Measurements from ENCODE around the gene SLC16A1.
"Not testable (repeated sequence)": the region's sequence is repeated elsewhere in the genome, so short reads cannot be mapped to it uniquely, and the experiment has no call there.

Gene SLC16A1

DNA sequence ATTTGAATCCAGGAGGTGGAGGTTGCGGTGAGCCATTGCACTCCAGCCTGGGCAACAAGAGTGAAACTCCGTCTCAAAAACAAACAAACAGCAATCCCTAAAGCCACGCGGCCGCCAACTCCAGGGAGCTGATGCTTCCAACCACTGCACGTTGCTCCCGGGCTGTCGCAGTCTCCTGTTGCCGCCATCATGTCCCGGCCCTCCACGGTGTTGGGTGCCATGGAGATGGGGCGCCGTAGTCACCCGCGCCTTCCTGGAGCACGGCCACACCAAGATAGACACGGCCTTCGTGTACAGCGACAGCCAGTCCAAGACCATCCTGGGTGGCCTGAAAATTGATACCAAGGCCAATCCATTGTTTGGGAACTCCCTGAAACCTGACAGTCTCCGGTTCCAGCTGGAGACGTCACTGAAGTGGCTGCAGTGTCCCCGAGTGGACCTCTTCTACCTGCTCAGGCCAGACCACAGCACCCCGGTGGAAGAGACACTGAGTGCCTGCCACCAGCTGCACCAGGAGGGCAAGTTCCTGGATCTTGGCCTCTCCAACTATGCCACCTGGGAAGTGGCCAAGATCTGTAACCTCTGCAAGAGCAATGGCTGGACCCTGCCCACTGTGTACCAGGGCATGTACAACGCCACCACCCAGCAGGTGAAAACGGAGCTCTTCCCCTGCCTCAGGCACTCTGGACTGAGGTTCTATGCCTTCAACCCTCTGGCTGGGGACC is 32.6 kb downstream of the SLC16A1 start:
- no peak for DNase-seq

DNA sequence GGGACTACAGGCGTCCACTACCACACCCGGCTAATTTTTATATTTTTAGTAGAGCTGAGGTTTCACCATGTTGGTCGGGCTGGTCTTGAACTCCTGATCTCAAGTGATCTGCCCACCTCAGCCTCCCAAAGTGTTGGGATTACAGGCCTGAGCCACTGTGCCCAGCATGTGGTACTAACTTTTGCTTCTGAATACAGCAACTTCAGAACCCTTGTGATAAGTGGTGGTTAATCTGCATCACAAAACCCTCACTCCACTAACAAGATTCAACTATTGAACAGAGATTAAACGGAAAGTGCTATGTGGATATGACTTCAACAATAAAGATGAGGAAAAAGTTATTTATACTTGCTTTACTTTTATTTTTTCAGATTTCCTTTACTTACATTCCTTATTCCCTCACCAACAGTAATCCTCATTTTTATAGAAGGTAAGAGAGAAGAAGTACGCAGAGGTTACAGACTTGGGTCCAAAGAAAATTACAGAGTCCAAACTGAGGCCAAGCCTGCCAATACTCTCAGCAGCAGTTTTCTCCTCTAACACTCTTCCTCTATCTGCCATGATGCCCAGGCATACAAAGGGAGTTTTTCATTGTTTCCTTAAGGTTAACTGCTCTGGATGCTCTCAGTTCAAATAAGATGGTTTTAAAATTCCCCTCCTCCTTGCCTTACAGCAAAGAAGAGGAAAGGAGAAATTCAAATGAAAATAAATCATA is 44.3 kb downstream of the SLC16A1 start:
- DNase-seq = no peak

DNA sequence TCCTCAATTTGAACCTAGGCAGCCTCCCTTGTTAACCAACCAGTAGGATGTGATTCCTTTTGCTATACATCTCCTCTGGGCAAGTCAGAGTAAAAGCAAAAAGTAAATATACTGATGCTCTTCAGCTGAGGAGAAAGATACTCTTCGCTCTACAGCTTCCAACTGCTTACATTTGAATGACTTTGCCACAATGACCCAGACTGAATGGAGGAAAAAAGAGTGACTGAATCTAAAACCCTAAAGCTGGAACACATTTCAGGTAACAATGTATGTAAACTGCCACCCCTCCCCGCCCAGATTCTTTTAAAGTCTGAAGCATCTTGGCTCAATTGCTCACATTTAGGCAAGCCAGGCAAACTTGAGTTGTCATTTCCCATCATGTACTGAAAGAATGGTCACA is 46.1 kb downstream of the SLC16A1 start:
- no peak for DNase-seq

DNA sequence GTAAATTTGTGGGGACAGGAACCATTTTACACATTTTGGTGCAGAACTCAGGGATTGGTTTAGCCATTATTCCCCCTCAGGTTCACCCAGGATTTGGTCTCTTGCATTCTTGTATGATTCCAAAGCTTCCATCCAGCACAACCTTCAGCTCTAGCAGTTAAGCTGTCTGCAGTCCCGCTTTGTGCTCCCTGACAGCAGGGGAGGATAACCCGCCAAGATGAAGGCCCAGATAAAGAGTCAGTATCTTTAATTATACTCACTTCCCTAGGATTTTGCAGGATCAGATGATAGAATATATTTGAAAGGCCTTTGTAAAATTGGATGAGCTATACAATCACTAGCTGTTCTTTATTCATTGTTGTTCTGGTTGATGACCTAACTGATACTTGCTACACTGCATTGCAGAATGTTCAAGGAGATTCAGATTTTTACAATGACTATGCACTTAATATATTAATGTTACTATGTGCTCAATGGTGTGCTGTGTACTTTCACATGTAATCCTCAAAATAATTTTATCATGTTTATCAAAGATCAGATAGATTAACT is 49.8 kb downstream of the SLC16A1 start:
- DNase-seq = no peak

DNA sequence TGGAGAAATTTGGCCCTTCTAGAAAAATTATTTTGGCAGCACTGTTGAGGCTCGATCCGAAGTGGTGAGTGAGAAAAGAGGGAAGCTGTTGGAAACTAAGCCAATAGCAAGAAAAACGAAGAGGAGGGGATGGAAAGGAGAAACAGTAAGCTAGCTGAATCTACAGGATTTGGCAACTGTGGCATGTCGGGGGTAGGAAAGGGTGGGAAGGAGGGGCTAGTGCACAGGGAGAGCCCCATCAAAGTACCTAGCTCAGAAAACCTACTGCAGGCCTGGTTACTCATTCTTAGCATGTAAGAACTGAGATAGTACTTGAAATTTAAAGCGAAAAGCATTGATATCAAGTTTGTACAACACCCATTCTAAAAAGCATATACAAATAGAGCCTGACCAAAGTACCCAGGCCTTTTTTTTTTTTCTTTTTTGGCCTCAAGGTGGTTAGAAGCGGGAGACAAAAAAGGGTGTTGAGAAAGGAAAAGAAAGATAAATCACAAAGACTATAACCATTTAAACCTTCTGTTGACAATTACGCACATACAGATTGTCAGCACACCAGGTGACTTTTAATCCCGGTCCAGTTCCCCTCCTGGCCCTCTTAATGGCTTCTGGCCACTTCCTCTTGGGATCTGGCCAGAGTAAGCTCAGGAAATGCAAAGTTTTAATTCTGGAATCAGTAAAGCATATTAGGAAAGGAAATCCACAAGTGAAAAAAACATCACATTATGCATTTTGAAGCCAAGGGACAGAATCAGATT is 50.4 kb downstream of the SLC16A1 start:
- DNase-seq = no peak

DNA sequence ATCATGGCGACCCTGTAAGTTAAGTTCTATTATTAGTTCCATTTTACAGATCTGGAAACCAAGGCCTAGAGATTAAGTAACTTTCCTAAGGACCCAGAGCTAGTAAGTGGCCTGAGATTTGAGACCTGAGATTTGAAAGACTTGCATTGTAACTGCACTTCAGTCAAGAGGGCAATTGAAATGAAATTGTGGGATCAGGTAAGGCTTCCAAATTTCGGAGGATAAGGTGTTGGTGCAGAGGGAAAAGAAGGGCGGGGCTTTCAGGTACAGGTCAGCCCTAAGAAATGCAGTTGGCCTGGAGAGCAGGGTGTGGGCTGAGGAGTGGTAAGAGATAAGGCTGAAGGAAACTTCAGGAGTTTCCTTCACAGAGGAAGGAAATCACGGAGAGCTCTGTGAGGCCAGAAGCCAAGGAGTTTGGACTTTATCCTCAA is 51.1 kb downstream of the SLC16A1 start:
- no peak for DNase-seq

DNA sequence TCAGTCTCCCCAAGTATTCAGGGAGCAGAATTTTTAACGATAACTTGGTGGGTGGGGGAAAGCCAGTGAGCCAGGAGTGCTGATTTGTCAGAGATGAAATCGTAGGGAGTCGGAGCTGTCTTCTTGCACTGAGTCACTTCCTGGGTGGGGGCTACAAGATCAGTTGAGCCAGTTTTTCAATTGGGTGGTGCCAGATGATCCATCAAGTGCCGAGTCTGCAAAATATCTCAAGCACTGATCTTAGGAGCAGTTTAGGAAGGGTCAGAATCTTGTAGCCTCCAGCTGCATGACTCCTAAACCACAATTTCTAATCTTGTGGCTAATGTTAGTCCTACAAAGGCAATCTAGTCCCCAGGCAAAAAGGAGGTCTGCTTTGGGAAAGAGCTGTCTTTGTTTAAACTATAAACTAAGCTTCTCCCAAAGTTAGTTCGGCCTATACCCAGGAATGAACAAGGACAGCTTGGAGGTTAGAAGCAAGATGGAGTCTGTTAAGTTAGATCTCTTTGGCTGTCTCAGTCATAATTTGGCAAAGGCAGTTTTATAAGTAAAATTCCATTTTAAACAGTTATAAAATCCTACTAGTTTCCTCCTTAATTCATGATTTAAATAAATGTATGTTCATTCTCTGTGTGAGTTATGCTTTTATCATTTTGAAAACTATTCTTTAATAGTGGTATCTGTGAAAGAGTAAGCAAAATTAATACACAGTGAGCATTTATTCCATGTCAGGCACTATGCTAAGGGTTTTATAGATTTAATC is 51.7 kb downstream of the SLC16A1 start:
- no peak for DNase-seq

DNA sequence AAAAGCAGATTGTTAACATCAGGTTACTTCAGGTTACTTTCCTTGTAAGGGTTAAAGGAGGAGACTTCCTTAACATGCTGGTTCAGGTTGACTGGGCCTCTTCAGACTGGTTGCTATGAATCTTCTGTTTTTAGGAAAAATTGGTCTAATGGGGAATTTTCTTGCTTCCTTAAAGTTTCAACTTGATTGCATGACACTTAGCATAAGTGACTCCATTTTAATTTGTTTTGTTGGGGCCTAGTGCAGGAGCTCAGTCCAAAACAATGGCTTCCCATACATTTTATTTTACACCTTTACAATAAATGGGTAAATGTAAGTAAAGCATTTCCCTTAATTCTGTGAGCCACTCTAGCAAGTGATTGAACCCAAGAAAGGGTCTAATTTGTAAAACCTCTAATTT is 53.8 kb downstream of the SLC16A1 start:
- no peak for DNase-seq

DNA sequence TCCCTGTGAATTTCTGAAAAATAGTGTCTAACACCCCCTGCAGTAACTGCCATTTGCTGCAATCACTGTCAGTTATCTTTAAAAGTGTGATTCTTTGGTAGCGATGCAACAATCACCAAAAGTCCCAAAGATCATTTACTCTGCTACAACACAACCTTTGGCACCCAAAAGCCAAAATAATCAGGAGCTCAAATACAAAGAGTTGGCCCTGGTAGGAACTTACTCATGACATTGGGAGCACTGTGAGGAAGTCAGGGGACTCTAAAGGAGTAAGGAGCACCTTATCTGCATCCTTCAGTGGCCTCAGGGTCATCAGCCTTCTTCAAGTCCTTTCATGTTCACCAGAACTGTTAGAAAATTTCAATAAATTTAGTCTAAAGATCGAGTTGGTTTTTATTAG is 54.6 kb downstream of the SLC16A1 start:
- no peak for DNase-seq

DNA sequence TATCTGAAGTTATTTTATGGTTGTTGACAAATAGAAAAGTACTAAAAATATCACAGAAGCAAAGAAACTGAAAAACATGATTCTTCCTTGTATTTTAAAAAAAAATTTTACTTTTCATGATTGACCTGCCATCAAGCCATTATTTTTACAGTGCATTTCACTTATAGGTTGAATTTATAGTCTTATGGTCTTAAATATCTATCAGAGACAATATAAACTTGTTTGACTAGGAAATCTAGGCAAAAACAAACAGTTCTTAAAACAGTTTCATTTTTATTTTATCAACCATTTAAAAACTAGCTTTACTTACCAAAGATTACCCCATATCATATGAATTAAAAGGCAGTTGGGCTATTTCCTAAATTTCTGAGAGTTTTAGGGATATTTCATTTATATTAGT is 59.2 kb downstream of the SLC16A1 start:
- no peak for DNase-seq

DNA sequence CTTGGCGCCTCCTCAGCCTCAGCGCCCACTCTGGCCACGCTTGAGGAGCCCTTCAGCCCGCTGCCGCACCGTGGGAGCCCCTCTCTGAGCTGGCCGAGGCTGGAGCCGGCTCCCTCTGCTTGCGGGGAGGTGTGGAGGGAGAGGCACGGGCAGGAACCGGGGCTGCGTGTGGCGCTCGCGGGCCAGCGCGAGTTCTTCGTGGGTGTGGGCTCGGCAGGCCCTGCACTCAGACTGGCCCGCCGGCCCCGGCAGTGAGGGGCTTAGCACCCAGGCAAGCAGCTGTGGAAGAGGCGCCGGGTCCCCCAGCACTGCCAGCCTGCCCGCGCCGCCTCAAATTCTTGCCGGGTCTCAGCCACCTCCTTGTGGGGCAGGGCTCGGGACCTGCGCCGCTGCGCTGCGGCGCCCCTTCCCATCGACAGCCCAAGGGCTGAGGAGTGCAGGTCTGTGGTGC is 61.4 kb downstream of the SLC16A1 start:
- DNase-seq = no peak

DNA sequence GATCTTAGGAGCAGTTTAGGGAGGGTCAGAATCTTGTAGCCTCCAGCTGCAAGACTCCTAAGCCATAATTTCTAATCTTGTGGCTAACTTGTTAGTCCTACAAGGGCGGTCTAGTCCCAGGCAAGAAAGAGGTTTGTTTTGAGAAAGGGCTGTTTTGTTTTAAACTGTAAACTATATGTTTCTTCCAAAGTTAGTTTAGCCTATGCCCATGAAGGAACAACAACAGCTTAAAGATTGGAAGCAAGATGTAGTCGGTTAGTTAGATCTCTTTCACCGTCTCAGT is 62.0 kb downstream of the SLC16A1 start:
- DNase-seq = no peak

DNA sequence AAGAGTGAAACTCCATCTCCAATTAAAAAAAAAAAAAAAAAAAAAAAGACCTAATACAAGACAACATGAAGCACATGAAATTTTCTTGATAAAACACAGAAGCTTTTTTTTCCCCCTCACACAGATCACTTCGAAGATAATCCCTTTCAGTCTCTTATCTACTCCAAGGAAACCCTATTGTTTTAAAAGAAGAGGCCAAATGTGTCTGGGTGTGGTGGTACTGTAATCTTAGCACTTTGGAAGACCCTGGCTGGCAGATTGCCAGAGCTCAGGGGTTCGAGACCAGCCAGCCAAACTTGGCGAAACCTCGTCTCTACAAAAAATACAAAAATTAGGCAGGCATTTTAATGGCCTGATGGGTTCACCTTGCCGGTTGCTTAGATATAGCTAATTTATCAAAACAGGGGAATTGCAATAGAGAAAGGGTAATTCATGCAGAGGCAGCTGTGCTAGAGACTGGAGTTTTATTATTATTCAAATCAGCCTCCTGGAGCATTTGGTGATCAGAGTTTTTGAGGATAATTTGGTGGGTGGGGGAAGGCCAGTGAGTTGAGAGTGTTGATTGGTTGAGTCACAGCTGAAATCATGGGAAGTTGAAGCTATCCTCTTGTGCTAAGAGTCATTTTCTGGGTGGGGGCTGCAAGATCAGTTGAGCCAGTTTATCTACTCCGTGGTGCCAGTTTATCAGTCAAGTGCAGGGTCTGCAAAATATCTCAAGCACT is 62.5 kb downstream of the SLC16A1 start:
- DNase-seq = no peak

DNA sequence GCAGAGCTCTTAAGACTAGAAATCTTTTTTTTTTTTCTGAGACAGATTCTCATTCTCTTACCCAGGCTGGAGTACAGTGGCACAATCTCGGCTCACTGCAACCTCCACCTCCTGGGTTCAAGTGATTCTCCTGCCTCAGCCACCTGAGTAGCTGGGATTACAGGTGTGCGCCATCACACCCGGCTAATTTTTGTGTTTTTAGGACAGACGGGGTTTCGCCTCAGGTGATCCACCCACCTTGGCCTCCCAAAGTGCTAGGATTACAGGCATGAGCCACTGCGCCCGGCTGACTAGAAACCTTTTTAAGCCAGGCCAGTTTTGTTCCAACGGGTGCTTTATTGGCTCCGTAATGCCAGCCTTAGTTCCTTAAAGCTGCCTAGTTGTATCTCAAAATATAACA is 66.1 kb downstream of the SLC16A1 start:
- not testable (repeated sequence) for DNase-seq

DNA sequence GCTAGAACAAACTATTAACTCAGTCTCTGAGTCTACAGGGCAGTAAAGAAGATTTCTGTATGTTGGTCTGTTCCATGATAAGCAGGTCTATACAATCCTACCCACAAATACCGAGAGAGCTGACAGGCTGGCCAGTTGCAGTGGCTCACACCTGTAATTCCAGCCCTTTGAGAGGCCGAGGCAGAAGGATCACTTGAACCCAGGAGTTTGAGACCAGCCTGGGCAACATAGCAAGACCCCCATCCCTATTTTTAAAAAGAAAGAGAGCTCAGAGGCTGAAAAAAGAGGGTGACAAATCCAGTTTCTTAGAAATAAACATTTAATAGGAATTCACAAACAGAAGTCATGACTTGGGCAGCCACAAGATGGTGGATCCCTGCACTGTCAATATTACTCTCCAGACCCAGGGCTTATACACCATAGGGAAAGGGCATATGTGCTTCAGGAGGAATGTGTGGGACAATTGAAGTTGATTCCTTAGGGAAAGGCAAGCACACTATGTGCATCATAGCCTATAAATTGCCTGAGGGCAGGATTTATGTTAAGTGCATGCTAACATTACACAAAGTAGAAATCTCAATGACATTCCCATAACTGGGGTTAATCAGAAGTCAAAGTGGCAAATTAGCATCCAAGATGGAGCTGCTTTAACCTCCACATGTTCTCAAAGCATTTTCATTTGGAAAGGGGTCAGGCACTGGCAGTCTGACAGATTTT is 66.8 kb downstream of the SLC16A1 start:
- DNase-seq = no peak

DNA sequence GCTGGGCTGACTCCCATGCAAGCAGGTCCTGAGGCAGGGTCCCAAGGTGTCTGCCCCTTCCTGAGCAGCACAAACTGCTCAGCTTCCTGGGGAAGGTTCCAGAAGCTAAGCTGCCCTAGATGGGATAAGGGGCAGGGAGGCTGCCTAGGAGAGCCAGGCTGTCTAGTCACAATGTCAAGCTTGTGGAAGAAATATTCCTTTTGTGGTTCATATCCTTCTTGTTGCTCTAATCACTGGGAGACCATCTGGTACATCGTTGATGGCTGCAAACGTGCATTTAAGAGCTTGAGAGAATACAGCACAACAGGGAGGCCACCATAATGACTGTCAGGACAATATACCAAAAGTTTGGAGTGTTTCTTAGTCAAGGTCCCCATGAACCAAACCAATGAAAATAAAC is 67.4 kb downstream of the SLC16A1 start:
- no peak for DNase-seq

DNA sequence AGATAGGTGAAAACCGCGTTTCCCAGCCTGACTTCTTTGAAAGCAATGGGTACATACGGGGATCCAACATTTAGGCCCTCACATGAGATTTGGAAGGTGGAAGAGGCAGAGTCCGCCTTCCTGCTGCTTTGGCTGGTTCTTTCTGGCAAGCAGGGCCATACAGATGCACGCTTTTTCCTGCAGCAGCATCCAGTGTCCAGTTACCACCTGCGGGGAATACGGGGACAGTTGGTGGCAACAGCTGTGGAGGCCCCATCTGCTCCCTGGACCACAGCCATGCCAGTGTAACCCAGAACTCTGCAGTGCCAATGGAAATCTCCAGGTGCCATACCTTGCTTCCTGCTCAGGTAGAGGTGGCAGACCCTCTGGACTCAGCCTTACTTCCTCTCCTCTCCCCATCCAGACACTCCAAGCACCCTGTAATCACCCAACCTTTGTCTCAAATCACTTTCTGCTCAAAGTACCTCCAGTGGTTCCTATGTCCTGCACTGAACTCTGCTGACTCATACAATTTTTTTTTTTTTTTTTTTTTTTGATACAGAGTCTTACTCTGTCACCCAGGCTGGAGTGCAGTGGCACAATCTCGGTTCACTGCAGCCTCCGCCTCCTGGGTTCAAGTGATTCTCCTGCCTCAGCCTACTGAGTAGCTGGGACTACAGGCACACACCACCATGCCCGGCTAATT is 68.3 kb downstream of the SLC16A1 start:
- DNase-seq = no peak

DNA sequence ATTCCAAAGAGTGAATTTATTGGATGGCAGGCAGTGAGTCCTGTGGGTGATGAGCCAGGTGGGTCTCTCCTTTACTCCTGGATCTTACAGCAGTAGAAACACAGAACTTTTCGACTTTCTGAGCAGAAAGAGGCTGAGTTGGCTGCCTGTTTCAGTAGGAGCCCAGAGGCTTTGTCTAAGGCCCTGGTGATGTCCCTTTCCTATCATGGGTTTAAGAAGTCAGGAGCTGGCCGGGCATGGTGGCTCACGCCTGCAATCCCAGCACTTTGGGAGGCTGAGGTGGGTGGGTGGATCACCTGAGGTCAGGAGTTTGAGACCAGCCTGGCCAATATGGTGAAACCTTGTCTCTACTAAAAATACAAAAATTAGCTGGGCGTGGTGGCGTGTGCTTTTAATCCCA is 71.0 kb downstream of the SLC16A1 start:
- not testable (repeated sequence) for DNase-seq

DNA sequence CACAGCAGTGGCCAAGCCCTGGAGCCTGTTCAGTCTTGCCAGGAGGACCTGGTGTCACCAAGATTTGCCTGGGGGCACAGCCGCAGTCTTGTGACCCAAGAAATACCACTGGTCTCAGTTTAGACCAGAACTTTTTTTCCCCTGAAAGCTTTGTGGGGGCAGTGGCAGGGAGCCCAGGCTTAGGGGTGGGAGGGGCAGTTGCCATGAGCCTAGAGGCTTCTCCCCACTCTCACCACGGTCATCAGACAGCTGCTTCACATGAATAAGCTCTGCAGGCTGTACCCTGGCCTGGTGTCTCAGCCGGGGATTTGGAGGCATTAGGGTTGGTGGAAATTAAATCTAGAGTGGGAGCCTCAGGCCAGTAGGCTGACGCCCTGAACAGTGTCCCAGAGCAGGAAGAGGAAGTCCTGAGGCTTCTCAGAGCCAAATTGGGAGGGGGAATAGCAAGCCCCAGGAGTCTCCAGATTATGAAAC is 73.7 kb downstream of the SLC16A1 start:
- no peak for DNase-seq

DNA sequence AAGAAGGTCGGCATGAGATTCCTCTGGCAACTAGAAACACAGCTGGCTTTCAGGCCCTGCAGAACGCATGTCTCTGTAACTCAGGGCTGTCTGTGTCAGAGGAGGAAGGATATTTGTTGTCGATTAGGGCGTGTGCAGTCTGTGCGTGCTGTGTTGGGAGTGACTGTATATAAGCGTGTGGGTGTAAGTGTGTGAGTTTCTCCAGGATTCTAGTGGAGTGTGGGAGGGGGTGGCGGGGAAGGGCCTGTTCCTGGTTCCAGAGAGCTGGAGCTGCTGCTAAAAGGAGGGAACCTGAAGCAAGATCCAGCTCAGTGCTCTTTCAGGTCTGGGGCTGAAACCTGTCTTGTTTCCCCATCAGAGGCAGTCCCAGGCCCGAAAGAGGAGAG is 74.3 kb downstream of the SLC16A1 start:
- DNase-seq = no peak

DNA sequence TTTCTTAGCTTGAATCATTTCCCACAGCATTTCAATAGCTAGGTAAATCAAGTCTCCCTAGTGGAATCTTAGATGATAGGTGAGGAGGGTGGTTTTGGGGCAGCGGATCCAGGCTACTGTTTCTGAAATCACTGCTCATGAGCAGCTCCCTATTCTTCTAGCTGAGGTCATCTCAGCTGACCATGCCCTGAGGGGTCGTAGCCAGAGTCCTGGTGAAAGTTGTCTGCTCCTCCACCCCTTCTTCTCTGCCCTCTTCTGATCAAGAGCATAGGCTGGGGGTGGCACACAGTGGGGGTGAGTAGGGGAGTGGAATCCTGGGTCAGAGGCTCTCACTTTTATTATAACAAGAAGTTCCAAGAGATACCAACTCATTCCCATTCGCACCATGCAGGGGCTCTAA is 76.2 kb downstream of the SLC16A1 start:
- DNase-seq = no peak

Data from NCI-H2227 treated with DMSO at 0.1 percent for 48 hours (cell line).